ENCODE measurements around the gene ITGA1.

The ITGA1 gene

DNA sequence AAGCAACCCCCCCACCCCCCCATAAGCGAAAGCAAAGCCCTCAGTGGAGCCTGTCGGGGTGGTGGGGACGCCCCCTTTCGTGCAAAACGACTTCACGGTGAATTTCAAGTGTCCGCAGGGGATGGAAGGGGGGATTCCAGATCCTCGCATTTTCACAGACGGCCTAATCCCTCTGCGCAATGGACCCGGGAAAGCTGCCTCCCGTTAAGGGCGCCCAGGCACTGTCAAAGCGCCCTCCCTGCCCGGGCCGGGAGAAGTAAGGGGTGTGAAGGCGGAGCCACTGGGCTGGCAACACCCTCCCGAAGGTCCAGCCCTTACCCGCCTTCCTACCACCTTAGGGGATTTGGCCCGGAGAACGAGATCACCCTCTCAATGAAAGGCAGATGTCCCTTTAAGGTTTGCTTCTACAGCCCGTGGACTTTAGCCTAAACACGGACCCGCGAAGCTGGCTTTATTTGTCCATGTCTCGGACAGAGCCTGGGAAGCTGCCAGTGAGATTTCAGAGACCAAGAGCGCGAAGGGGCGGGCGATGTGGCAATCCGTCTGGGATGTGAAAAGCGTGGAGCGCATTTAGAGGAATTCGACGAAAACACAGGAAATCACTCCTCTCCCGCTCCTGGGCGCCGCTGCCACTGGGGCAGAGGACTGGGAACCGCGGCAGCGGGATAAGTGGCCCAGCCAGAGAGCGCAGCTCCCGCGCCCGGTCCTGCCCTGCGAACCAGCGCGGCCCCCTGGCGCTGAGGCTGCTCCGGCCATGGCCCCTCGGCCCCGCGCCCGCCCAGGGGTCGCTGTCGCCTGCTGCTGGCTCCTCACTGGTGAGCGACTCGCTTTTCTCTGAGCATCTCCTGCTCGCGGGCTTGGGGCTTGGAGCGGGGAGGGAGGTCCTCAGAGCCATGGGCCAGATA, at the start of gene ITGA1, which contains the start of gene PELO (continued):
- no peak for TF ChIP-seq SALL2 (tag by site-specific recombination; IDR thresholded peaks at IDR 0.05; ENCODE audit: borderline replicate concordance)
- no peak for TF ChIP-seq ZNF19 (tag by site-specific recombination; IDR thresholded peaks at IDR 0.05; ENCODE audit: low read depth)
- no peak for TF ChIP-seq ZNF391 (tag by site-specific recombination; IDR thresholded peaks at IDR 0.05; ENCODE audit: borderline replicate concordance, low read depth)
- TF ChIP-seq ZSCAN23 (tag by site-specific recombination; IDR thresholded peaks at IDR 0.05): no peak
- TF ChIP-seq MYNN (tag by site-specific recombination; IDR thresholded peaks at IDR 0.05; ENCODE audit: borderline replicate concordance): no peak
- no peak for TF ChIP-seq ZBTB21 (tag by site-specific recombination; IDR thresholded peaks at IDR 0.05)
- TF ChIP-seq SP2 (tag by site-specific recombination; IDR thresholded peaks at IDR 0.05): peak; percentile 82
- peak; percentile 61; the same call in 1 of the 2 replicates for TF ChIP-seq ZSCAN30 (tag by site-specific recombination; IDR thresholded peaks at IDR 0.05)
- no peak for TF ChIP-seq ZNF473 (tag by site-specific recombination; IDR thresholded peaks at IDR 0.05)
- no peak for TF ChIP-seq ZNF433 (tag by site-specific recombination; IDR thresholded peaks at IDR 0.05; ENCODE audit: low read depth)
- no peak for TF ChIP-seq ZNF169 (tag by site-specific recombination; IDR thresholded peaks at IDR 0.05)
- TF ChIP-seq OSR2 (tag by site-specific recombination; IDR thresholded peaks at IDR 0.05): no peak
- TF ChIP-seq MZF1 (tag by site-specific recombination; IDR thresholded peaks at IDR 0.05; ENCODE audit: borderline replicate concordance): peak; percentile 84
- TF ChIP-seq, protein P1, sequence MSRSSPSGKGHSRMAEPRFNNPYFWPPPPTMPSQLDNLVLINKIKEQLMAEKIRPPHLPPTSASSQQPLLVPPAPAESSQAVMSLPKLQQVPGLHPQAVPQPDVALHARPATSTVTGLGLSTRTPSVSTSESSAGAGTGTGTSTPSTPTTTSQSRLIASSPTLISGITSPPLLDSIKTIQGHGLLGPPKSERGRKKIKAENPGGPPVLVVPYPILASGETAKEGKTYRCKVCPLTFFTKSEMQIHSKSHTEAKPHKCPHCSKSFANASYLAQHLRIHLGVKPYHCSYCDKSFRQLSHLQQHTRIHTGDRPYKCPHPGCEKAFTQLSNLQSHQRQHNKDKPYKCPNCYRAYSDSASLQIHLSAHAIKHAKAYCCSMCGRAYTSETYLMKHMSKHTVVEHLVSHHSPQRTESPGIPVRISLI (tag by site-specific recombination; IDR thresholded peaks at IDR 0.05): no peak
- TF ChIP-seq ZNF658 (tag by site-specific recombination; IDR thresholded peaks at IDR 0.05): no peak
- TF ChIP-seq ZNF701 (tag by site-specific recombination; IDR thresholded peaks at IDR 0.05): no peak
- TF ChIP-seq BCL6B (tag by site-specific recombination; IDR thresholded peaks at IDR 0.05): no peak
- TF ChIP-seq GLI4 (tag by site-specific recombination; IDR thresholded peaks at IDR 0.05): no peak
- no peak for TF ChIP-seq ZNF664 (tag by site-specific recombination; IDR thresholded peaks at IDR 0.05)
- no peak for TF ChIP-seq ZNF529 (tag by site-specific recombination; IDR thresholded peaks at IDR 0.05; ENCODE audit: insufficient replicate concordance)
- no peak for TF ChIP-seq EGR2 (tag by site-specific recombination; IDR thresholded peaks at IDR 0.05; ENCODE audit: low read depth)
- no peak for TF ChIP-seq ZNF184 (tag by site-specific recombination; IDR thresholded peaks at IDR 0.05)
- peak; percentile 61; the same call in 1 of the 2 replicates for TF ChIP-seq ZNF596 (tag by site-specific recombination; IDR thresholded peaks at IDR 0.05)
- TF ChIP-seq ZNF677 (tag by site-specific recombination; IDR thresholded peaks at IDR 0.05): no peak
- TF ChIP-seq ZNF792 (tag by site-specific recombination; IDR thresholded peaks at IDR 0.05): no peak
- TF ChIP-seq ZBTB7A (tag by site-specific recombination; IDR thresholded peaks at IDR 0.05; ENCODE audit: low read depth): no peak
- TF ChIP-seq ZNF558 (tag by site-specific recombination; IDR thresholded peaks at IDR 0.05): no peak
- TF ChIP-seq, protein P2, sequence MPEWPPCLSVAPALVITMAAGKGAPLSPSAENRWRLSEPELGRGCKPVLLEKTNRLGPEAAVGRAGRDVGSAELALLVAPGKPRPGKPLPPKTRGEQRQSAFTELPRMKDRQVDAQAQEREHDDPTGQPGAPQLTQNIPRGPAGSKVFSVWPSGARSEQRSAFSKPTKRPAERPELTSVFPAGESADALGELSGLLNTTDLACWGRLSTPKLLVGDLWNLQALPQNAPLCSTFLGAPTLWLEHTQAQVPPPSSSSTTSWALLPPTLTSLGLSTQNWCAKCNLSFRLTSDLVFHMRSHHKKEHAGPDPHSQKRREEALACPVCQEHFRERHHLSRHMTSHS (tag by site-specific recombination; IDR thresholded peaks at IDR 0.05): no peak
- no peak for TF ChIP-seq ZNF426 (tag by site-specific recombination; IDR thresholded peaks at IDR 0.05)
- TF ChIP-seq SCRT2 (tag by site-specific recombination; IDR thresholded peaks at IDR 0.05): 0 out of 2 replicates have a peak, but pooled peaks have one; percentile 12
- TF ChIP-seq, protein P3, sequence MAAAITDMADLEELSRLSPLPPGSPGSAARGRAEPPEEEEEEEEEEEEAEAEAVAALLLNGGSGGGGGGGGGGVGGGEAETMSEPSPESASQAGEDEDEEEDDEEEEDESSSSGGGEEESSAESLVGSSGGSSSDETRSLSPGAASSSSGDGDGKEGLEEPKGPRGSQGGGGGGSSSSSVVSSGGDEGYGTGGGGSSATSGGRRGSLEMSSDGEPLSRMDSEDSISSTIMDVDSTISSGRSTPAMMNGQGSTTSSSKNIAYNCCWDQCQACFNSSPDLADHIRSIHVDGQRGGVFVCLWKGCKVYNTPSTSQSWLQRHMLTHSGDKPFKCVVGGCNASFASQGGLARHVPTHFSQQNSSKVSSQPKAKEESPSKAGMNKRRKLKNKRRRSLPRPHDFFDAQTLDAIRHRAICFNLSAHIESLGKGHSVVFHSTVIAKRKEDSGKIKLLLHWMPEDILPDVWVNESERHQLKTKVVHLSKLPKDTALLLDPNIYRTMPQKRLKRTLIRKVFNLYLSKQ (tag by site-specific recombination; IDR thresholded peaks at IDR 0.05; ENCODE audit: borderline replicate concordance): no peak
- no peak for TF ChIP-seq OVOL3 (tag by site-specific recombination; IDR thresholded peaks at IDR 0.05)
- TF ChIP-seq SP7 (tag by site-specific recombination; IDR thresholded peaks at IDR 0.05): peak; percentile 28; the same call in 1 of the 2 replicates
- TF ChIP-seq ZNF585B (tag by site-specific recombination; IDR thresholded peaks at IDR 0.05): no peak
- peak; percentile 39; the same call in 1 of the 2 replicates for TF ChIP-seq GLIS1 (tag by site-specific recombination; IDR thresholded peaks at IDR 0.05)
- 0 out of 2 replicates have a peak, but pooled peaks have one; percentile 8 for TF ChIP-seq ZNF10 (tag by site-specific recombination; IDR thresholded peaks at IDR 0.05)
- TF ChIP-seq ZBTB48 (tag by site-specific recombination; IDR thresholded peaks at IDR 0.05): peak; percentile 94
